Stimulated activated CD4-positive, alpha-beta T cell treated with anti-CD3 and anti-CD28 coated beads, Interleukin-4, amount 100 ng/mL, for 1 hour (primary cell): Measurements from ENCODE around the gene FBXO42.

Experiments
- DNase-seq: peaks from one replicate; pipeline ENCODE4 v3.0.0-alpha.2; 2020

Gene FBXO42

GRCh38 chr1:16321176-16321867 lies 31.0 kb downstream of the FBXO42 start:
- no peak for DNase-seq

GRCh38 chr1:16318555-16318954 lies 33.7 kb downstream of the FBXO42 start:
- DNase-seq: no peak

GRCh38 chr1:16315437-16315836 lies 36.8 kb downstream of the FBXO42 start:
- DNase-seq: no peak

GRCh38 chr1:16307222-16307621 lies 45.1 kb downstream of the FBXO42 start:
- no peak for DNase-seq

- no peak for DNase-seq
Measured at GRCh38 chr1:16302709-16303627, 49.3 kb downstream of the FBXO42 start.

- no peak for DNase-seq
Measured at GRCh38 chr1:16300436-16300835, 51.8 kb downstream of the FBXO42 start.

GRCh38 chr1:16298653-16299052 lies 53.6 kb downstream of the FBXO42 start:
- no peak for DNase-seq

GRCh38 chr1:16296643-16297042 lies 55.6 kb downstream of the FBXO42 start:
- DNase-seq: no peak

- DNase-seq: no peak
Measured at GRCh38 chr1:16294219-16295212, 57.8 kb downstream of the FBXO42 start.

- DNase-seq: no peak
Measured at GRCh38 chr1:16293538-16293937, 58.7 kb downstream of the FBXO42 start.

GRCh38 chr1:16292739-16293138 lies 59.5 kb downstream of the FBXO42 start:
- no peak for DNase-seq

- no peak for DNase-seq
Measured at GRCh38 chr1:16289959-16290358, 62.3 kb downstream of the FBXO42 start.

- no peak for DNase-seq
Measured at GRCh38 chr1:16286122-16286521, 66.2 kb downstream of the FBXO42 start.

- no peak for DNase-seq
Measured at GRCh38 chr1:16281765-16282164, 70.5 kb downstream of the FBXO42 start.

- no peak for DNase-seq
Measured at GRCh38 chr1:16279186-16279585, 73.1 kb downstream of the FBXO42 start.

- no peak for DNase-seq
Measured at GRCh38 chr1:16276302-16277030, 75.8 kb downstream of the FBXO42 start.

- no peak for DNase-seq
Measured at GRCh38 chr1:16275591-16275990, 76.7 kb downstream of the FBXO42 start.

GRCh38 chr1:16267690-16268180 lies 84.5 kb downstream of the FBXO42 start:
- no peak for DNase-seq

- DNase-seq: no peak
Measured at GRCh38 chr1:16266411-16267118, 85.7 kb downstream of the FBXO42 start.

- no peak for DNase-seq
Measured at GRCh38 chr1:16262067-16262466, 90.2 kb downstream of the FBXO42 start.

GRCh38 chr1:16260814-16261213 lies 91.5 kb downstream of the FBXO42 start:
- no peak for DNase-seq
